Fibroblast of skin of right quadriceps (primary cell): ENCODE measurements around the gene EFNA4.
"Not testable (repeated sequence)": the region's sequence is repeated elsewhere in the genome, so short reads cannot be mapped to it uniquely, and the experiment has no call there.

Source experiments
- DNase-seq: peaks from one replicate; pipeline ENCODE4 v3.0.0-alpha.2; 2013

EFNA4 gene

GRCh38 chr1:155091071-155092051 is 27.8 kb downstream of the EFNA4 start:
- DNase-seq: peak; percentile 60

GRCh38 chr1:155092131-155092530 is 28.6 kb downstream of the EFNA4 start:
- DNase-seq: no peak

- no peak for DNase-seq
Measured at GRCh38 chr1:155092641-155093040, 29.1 kb downstream of the EFNA4 start.

DNA sequence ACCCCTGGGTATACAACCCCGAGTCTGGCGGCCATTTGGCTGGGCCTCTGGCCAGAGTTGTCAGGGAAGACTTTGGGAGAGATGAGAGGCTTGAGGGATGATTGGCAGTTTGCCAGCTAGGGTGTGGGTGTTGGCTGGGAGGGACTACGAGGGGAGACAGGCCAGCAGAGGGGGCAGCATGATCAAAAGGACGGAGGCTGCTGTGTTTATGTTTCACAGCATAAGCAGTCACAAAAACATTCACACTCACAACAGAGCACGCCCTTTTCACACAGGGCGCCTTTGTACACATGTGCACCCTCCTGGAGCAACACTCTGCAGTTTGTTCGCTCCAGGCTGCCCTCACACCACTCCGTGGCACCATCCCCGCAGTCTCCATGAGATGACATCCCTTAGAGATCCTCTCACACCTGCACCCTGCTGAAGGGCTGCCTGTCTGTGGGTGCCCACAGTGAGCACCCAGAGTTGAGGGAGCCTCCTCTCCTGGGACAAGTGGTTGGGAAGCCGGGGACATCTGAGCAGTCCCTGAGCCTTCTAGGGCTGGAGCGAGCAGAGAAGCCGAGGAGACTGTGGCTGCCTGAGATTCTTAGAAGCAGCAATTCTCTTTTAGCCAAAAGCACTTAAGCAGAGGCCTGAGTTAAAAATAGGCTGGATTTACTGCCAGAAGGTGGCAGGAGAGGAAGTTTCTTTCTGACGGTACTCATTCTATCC is 30.5 kb downstream of the EFNA4 start:
- peak; percentile 35 for DNase-seq

DNA sequence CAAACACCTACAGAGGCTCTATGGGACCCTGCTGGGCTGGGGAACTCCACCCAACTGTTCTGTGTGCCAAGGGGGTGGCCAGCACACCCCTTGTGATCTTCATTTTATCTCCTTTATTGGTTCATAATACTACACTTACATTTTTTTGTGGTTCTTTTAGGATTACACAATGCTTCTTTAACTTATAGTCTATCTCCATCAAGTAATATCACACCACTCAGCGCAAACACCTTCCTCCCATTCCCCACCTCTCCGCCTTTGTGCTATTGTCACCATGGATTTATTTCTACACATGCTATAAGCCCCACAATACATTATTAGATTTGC is 31.0 kb downstream of the EFNA4 start:
- DNase-seq: no peak

DNA sequence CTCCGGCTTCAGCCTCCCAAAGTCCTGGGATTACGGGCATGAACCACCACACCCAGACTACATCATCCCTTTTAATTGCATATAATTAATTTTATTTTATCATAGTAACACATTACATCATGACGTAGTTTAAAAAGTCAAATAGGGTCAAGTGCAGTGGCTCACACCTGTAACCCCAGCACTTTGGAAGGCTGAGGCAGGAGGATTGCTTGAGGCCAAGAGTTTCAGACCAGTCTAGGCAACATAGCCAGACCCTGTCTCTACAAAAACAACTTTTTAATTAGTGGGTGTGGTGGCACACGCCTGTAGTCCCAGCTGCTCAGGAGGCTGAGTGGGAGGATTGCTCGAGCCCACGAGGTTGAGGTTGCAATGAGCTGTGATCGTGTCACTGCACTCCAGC is 35.8 kb downstream of the EFNA4 start:
- DNase-seq: no peak

GRCh38 chr1:155103325-155103724 is 39.8 kb downstream of the EFNA4 start:
- no peak for DNase-seq

DNA sequence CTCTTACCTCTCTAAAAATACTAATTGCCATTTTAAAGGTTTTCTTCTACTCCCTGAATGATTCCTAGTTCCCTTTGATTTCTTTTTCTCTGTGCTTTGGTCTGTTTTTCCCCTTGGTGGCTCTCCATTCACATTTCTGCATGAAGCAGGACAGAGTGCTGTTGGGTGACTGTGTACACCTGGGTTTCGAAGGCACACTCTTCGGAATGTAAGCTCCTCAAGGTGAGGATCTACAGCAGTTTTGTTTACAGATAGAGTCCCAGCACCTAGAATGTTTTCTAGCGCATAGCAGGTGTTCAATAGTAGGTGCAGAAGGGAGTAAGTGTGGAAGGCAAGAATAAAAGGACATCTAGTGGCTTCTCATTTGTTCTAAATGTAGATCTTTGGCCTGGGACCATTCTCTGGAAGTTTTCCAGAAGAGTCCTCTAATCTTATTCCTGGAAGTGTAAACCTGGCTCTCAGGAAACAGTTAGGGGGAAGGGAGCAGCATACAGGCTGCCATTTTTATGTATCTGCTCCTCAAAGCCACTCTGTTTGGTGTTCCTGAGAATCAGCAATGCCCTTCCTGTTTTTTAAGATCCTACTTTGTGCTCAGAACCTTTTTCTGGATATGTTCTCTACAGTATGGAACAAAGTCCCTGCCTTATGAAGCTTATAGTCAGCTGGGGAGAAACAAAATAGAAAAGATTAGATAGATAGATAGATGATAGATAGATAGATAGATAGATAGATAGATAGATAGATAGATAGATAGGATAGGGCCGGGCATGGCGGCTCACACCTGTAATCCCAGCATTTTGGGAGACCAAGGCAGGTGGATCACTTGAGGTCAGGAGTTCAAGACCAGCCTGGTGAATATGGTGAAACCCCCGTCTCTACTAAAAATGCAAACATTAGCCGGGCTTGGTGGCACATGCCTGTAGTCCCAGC is 41.3 kb downstream of the EFNA4 start:
- DNase-seq: no peak

DNA sequence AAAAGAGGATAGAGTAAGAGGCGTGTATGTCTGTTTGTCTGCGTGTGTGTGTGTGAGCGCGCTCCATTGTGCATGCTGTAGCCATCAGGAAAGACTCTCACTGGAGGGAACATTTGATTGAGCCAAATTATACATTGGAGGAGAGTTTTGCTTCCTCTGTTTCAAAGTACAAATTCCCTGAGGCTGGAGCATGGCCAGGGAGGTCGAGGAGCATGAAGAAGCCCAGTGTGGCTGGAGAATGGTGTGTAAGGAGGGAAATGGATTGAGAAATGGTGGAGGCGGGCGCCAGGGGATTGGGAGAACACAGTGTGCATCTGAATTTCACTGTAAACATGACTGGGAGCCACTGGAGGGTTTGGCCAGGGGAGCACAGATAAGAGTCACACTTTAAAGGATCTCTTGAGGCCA is 42.1 kb downstream of the EFNA4 start:
- DNase-seq: no peak

DNA sequence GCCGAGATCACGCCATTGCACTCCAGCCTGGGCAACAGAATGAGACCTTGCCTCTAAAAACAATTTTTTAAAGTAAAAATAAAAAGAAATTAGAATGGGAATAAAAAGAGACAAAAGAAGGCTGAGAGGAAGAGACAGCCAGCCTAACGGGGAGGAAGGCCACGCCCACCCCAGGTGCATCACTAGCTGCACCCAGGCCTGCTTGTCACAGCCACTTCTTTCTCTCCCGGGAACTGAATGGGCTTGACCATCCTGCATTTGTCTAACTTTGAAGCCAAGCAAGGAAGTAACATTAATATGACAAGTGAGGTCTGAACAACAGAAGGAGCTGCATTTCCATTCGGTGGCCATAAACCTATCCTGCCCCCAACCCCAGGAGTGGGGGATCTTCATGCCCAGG is 43.3 kb downstream of the EFNA4 start:
- DNase-seq: no peak

DNA sequence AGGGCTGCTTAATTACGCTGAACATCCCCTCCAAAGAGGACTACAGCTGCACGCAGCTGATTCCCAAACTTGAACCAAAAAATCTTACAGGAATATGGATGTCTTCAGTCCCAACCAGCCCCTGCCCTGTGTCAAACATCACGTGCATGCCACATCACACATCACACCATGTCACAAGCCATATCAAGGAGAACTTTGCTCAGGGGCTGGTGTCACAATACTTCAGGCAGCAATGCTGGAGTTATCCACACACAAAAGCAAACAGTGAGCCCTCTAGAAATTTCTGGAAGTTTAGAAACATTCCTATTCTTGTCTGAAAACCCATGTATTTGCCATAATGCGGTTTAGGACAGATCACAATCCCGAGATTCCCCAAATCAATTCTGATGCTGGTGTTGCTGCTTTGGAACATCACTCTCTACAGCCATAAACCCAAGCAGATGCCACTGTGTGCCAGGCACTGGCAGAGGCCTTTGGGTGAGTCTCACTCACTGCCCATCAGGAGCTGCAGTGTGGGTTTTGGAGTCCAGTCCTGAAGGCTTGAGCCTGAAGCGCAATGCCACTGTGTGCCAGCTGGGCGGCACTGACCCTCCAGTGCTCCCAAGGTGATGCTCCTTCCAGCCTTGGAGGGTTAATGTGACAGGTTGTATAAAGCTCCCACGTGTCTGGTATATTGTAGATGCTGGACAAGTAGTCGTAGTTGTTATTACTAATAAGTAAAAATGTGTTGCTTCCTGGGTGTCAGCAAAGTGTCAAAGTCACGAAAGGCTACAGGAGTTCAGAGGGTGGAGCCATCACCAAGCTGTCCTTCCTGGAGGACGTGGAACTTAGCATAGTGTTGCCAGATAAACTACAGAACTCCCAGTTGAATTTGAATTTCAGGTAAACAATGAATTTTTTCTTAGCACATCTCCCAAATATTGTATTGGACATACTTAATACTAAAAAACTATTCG is 44.0 kb downstream of the EFNA4 start:
- DNase-seq: no peak

DNA sequence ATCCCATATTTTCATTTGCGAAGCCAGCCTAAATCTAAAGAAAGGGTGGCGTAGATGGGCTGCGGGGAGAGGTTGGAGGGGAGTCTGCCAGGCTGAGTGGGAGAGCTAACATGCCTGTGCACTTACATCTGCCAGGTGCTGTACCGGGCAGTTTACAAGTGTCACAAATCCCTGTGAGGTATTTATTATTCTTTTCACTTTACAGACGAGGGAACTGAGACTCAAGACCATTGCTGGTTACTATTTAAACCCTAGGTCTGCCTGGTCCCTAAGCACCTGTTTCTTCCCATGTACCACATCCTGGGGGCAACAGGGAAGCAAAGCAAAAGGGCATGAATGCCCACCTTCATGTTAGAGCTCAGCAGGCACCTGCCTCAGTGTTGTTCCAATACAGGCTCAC is 44.8 kb downstream of the EFNA4 start:
- no peak for DNase-seq

DNA sequence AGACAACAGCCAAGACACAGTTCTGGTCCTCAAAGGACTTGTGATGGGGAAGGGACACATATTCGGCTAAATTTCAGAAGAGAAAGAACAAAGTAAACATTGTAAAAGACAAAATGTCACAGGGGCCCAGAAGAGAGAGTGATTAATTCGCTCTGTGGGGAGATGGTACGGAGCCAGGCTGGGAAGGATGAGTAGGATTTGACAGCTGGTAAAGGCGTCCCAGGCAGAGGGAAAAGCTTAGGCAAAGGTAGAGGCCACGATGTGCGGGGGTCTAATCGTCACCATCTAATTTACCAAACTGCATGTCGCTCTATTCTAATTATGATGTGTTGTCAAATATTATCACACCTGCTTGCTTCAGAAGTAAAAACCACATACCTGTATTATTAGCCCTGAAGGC is 46.8 kb downstream of the EFNA4 start:
- DNase-seq: no peak

DNA sequence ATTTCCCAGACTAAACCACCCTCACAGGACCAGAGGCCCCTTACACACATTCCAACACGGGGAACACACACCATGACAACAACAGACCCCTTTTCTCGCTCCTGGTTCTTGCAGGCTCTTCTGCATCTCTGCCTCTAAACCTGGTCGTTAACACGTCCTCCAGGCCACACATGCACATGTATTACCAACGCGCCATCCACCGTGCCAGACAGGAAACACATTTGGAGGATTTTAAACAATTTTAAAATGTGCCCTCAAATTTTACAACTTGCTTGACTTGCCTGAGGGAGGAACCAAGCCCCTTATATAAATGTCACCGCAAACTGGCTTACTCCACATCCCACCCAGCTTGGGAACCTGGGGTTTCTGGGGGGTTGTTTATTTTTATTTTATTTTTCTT is 47.3 kb downstream of the EFNA4 start:
- DNase-seq: no peak

GRCh38 chr1:155113450-155113980 is 50.0 kb downstream of the EFNA4 start:
- DNase-seq: no peak

- no peak for DNase-seq
Measured at GRCh38 chr1:155116113-155116764, 52.7 kb downstream of the EFNA4 start.

DNA sequence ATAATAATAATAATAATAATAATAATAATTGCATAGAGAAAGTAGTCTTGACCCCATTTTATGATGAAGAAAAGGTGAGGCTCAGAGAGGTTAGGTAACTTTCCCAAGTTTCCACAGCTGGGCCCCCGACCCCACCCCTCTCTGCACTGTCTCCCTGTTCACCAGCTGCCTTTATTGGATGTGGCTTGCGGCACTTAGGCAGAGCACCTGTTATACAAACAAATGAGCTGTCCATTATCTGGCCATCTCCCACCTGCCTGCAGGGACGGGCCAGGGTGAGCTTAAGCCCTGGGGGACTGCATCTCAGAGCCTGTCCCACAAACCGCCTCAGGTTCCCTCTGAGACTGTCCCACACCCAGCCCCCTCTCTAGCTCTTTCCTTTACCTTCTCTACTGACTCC is 54.1 kb downstream of the EFNA4 start:
- no peak for DNase-seq

- DNase-seq: not testable (repeated sequence)
Measured at GRCh38 chr1:155118090-155118489, 54.5 kb downstream of the EFNA4 start.
